A673 (cell line): ENCODE measurements around the gene SECTM1.

Experiments used
- CTCF ChIP-seq: fragments of 300-800, 200-600 bp; sonication (generic); conservative IDR thresholded peaks from 2 replicates; pipeline ENCODE4 v1.5.1; 2017; ENCODE audit warnings: low read depth, mild to moderate bottlenecking, antibody characterized with exemption, low read length, moderate library complexity, mixed read lengths
- EZH2 ChIP-seq: fragments of 200-600 bp; sonication (generic); IDR thresholded peaks from 2 replicates; pipeline ENCODE4 v1.6.1; 2017; ENCODE audit warnings: borderline replicate concordance, low read depth, mild to moderate bottlenecking, mixed read lengths, antibody characterized with exemption, low read length; ENCODE audit not compliant: poor library complexity, severe bottlenecking

GRCh38 chr17:82353484-82353883, 19.9 kb upstream of the SECTM1 start:
- no peak for TF ChIP-seq CTCF
- TF ChIP-seq EZH2, result no peak
